Measurements from ENCODE around the gene TMPRSS6. TPM values are rescaled to one million over a fixed set of nuclear protein-coding genes. Genes with fewer than 3 reads are reported as not detected.

TMPRSS6 gene
- total and polyA plus RNA-seq, 8 donors: 0.25 to 1.5 (median 0.46) TPM; not detected in 4

DNA sequence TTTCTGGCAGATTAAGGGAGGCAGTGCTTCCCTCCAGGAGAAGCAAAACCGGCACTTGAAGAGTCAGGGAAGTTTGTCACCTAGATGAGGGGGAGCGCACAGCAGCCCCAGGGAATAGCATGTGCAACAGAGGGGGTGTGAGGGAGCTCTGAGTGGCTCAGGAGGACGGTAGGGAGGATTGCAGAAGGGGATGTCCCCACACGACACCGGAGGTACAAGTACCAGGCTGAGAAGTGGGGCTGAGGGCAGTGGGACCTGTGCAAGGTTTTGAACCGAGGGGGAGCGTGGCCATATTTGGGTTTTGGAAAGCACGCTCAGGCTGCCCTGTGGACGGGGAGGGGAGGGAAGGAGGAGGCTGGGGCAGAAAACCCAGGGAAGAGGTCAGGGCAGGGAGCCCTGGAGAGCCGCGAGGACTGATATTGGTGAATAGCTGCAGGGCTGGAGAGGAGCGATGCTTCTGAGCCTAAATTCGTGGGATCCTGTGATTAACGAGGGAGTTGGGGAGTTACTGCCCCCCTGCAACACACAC, 17.9 kb upstream of the TMPRSS6 start:
- Histone ChIP-seq H3K4me1 (no peaks in the 10 kb centered on the region), H3K36me3 (no peaks in the 10 kb centered on the region), H3K9me3 (no peaks in the 10 kb centered on the region), H3K27me3 (peaks cover 0 to 41% (median 0%) of the 10 kb centered on the region in 3 donors), H3K27ac (no peak overlapping the region), H3K4me3 (no peak overlapping the region)
- TF ChIP-seq POLR2AphosphoS5 (IDR thresholded peaks at IDR 0.05) (no peak), EP300 (IDR thresholded peaks at IDR 0.05) (no peak), POLR2A (IDR thresholded peaks at IDR 0.05) (no peak)
- TF ChIP-seq, protein P1, sequence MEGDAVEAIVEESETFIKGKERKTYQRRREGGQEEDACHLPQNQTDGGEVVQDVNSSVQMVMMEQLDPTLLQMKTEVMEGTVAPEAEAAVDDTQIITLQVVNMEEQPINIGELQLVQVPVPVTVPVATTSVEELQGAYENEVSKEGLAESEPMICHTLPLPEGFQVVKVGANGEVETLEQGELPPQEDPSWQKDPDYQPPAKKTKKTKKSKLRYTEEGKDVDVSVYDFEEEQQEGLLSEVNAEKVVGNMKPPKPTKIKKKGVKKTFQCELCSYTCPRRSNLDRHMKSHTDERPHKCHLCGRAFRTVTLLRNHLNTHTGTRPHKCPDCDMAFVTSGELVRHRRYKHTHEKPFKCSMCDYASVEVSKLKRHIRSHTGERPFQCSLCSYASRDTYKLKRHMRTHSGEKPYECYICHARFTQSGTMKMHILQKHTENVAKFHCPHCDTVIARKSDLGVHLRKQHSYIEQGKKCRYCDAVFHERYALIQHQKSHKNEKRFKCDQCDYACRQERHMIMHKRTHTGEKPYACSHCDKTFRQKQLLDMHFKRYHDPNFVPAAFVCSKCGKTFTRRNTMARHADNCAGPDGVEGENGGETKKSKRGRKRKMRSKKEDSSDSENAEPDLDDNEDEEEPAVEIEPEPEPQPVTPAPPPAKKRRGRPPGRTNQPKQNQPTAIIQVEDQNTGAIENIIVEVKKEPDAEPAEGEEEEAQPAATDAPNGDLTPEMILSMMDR (IDR thresholded peaks at IDR 0.05): no peak
- DNase-seq: no peak
- intact Hi-C loops (cut with DNase I; ENCODE audit: low total_unique reads): no loop called here
- WGBS, 5 donors: 49 to 66% (median 57%) methylated on average over 14 of the region's 14 CpGs

DNA sequence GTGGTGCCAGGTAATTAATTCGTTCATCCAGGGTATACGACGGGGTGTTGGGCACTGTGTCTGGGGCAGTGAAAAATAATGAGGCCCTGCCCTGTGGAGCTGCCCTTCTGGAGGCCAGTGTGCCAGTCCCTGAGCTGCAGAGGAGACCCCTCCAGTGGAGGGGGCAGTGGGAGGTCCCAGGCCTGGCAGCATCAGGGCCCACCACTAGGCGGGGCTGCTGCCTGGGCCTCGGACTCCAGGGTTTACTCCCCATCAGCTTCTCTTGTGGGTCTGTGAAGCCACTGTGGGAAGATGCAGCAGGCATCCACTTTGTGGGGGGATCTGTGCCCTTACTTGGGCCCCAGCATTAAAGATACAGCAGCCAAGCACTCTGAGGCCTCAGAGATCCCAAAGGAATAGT, 17.4 kb upstream of the TMPRSS6 start:
- intact Hi-C loops (cut with DNase I; ENCODE audit: low total_unique reads): no loop called here
- H3K27ac ChIP-seq: no peak overlapping the region
- no peaks in the 10 kb centered on the region for H3K4me1 ChIP-seq
- TF ChIP-seq, protein P1 (IDR thresholded peaks at IDR 0.05): no peak
- TF ChIP-seq EP300 (IDR thresholded peaks at IDR 0.05) (no peak), POLR2A (IDR thresholded peaks at IDR 0.05) (no peak), POLR2AphosphoS5 (IDR thresholded peaks at IDR 0.05) (no peak)
- no peak for DNase-seq
- peaks cover 0 to 41% (median 0%) of the 10 kb centered on the region in 3 donors for H3K27me3 ChIP-seq
- no peaks in the 10 kb centered on the region for H3K9me3 ChIP-seq
- 71 to 97% (median 72%) methylated on average over 3 to 5 of the region's 5 CpGs for WGBS, 5 donors
- no peaks in the 10 kb centered on the region for H3K36me3 ChIP-seq
- H3K4me3 ChIP-seq: no peak overlapping the region

DNA sequence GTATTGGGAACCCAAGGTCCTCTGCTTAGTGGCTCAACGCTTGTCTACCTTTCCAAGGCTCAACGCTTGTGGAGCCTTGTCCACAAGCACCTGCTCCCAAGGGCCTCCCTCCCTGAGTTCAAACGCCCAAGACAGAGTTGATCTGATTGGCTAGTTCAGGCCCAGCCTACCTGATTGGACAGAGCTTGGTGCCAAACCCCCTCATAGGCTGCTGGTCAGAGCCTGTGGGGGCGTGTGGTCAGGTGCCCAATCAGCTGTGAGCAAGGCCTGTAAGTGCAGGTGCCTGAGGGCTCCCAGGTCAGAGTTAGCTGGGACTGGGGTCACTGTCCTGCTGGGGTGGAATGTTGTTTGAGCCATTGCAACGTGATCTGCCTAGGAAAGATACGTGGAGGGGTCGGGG, 16.9 kb upstream of the TMPRSS6 start:
- no peak for TF ChIP-seq EP300 (IDR thresholded peaks at IDR 0.05)
- TF ChIP-seq, protein P1 (IDR thresholded peaks at IDR 0.05): no peak
- TF ChIP-seq POLR2AphosphoS5 (IDR thresholded peaks at IDR 0.05): no peak
- no peak for TF ChIP-seq POLR2A (IDR thresholded peaks at IDR 0.05)
- no peak overlapping the region for H3K27ac ChIP-seq
- WGBS, 5 donors: 76 to 80% (median 78%) methylated on average over 7 of the region's 7 CpGs
- intact Hi-C loops (cut with DNase I; ENCODE audit: low total_unique reads): no loop called here
- H3K4me3 ChIP-seq: no peak overlapping the region
- H3K4me1 ChIP-seq: no peaks in the 10 kb centered on the region
- H3K27me3 ChIP-seq: peaks cover 0 to 41% (median 0%) of the 10 kb centered on the region in 3 donors
- no peak for DNase-seq
- H3K9me3 ChIP-seq: no peaks in the 10 kb centered on the region
- no peaks in the 10 kb centered on the region for H3K36me3 ChIP-seq

DNA sequence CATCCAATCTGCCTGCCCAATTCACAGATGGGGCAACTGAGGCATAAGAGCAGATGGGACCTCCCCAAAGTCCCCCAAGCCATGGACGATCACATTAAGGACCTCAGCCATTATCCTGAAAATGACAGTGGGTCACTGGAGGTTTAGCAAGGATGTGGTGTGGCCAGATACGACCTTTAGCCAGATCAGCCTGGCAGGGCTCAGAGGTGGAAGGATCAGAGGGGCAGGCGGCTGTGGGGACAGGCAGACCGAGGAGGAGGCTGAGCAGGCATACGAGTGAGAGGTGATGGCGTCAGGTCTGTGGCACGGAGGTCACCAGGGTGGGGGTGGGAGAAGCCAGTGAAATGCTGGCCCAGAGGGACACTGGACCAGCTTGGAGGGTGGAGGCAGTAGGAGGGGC, 14.1 kb upstream of the TMPRSS6 start:
- no peak overlapping the region for H3K27ac ChIP-seq
- TF ChIP-seq EP300 (IDR thresholded peaks at IDR 0.05): no peak
- TF ChIP-seq POLR2A (IDR thresholded peaks at IDR 0.05): no peak
- TF ChIP-seq, protein P1 (IDR thresholded peaks at IDR 0.05): no peak
- TF ChIP-seq POLR2AphosphoS5 (IDR thresholded peaks at IDR 0.05): no peak
- H3K4me3 ChIP-seq: no peak overlapping the region
- no peaks in the 10 kb centered on the region for H3K4me1 ChIP-seq
- WGBS, 5 donors: 79 to 88% (median 86%) methylated on average over 7 of the region's 7 CpGs
- peaks cover 0 to 26% (median 0%) of the 10 kb centered on the region in 3 donors for H3K27me3 ChIP-seq
- no peaks in the 10 kb centered on the region for H3K9me3 ChIP-seq
- DNase-seq: no peak
- intact Hi-C loops (cut with DNase I; ENCODE audit: low total_unique reads): no loop called here
- H3K36me3 ChIP-seq: no peaks in the 10 kb centered on the region

All from stomach (tissue), 9 donors.